Cardiac muscle cell (in vitro differentiated cells and primary cell): ENCODE measurements around the gene MFRP. TPM values are rescaled to one million over a fixed set of nuclear protein-coding genes. Genes with fewer than 3 reads are reported as not detected.

Source experiments
- DNase-seq, 2 donors: peaks; one replicate each; pipeline versions ENCODE4 v3.0.0 to v3.0.0-alpha.2; 2010 to 2017; ENCODE audit warnings: low read depth in 1 of 2, low spot score in 1 of 2
- H3K27ac ChIP-seq: fragments of 200-600 bp; sonication (generic); 2 replicates; pipeline ENCODE4 v1.5.1; 2016
- H3K27me3 ChIP-seq: fragments of 200-600 bp; sonication (generic); 2 replicates; pipeline ENCODE4 v1.6.0; 2016; ENCODE audit warnings: control low read depth
- H3K36me3 ChIP-seq: fragments of 200-600 bp; sonication (generic); 2 replicates; pipeline ENCODE4 v1.5.1; 2016; ENCODE audit warnings: control low read depth
- H3K4me1 ChIP-seq: fragments of 200-600 bp; sonication (generic); 2 replicates; pipeline ENCODE4 v1.8.1; 2017; ENCODE audit warnings: low read depth, mild to moderate bottlenecking, mixed run types
- H3K4me3 ChIP-seq: fragments of 200-600 bp; sonication (generic); 2 replicates; pipeline ENCODE4 v1.5.1; 2016; ENCODE audit warnings: mild to moderate bottlenecking
- H3K9me3 ChIP-seq: fragments of 200-600 bp; sonication (generic); 2 replicates; pipeline ENCODE4 v1.5.1; 2017; ENCODE audit warnings: low read depth, mild to moderate bottlenecking, control low read depth
- CTCF ChIP-seq: IDR thresholded peaks from 2 replicates; pipeline ENCODE4 v1.5.1; 2012; ENCODE audit warnings: low read depth, mild to moderate bottlenecking, low read length
- polyA plus RNA-seq: library from polyadenylated mRNA; unstranded; fragments of >200 nt; fragmentation: Nextera tagmentation; extraction: Ambion mirVana; gene quantifications from 2 replicates; pipeline ENCODE4 v1.2.1, GENCODE V29; 2016
- total RNA-seq: library from RNA; depleted of rRNA; stranded (reverse); fragments of >200 nt; gene quantifications from 2 replicates; pipeline ENCODE4 v1.2.3, GENCODE V29; 2016

MFRP gene
- total and polyA plus RNA-seq, 2 experiments from 2014 or later = not detected

DNA sequence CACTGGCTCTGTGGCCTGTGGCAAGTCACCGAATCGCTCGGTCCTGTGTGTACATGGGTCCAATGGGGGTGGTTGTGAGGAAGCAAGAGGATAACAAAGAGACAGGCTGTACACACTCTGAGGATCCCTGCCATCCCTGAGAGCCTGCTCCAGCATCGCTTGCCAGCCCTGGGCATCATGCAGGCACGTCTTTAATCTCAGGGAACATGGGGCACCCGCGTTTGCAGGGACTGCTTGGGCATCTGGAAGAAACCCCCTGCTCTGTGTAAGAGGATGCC, 4.5 kb downstream of the MFRP start:
- H3K9me3 ChIP-seq = no peaks in the 10 kb centered on the region
- no peak overlapping the region for H3K27ac ChIP-seq
- TF ChIP-seq CTCF = no peak
- peaks cover 59% of the 10 kb centered on the region for H3K27me3 ChIP-seq
- no peaks in the 10 kb centered on the region for H3K36me3 ChIP-seq
- no peak for DNase-seq
- no peak overlapping the region for H3K4me3 ChIP-seq
- H3K4me1 ChIP-seq = no peaks in the 10 kb centered on the region

DNA sequence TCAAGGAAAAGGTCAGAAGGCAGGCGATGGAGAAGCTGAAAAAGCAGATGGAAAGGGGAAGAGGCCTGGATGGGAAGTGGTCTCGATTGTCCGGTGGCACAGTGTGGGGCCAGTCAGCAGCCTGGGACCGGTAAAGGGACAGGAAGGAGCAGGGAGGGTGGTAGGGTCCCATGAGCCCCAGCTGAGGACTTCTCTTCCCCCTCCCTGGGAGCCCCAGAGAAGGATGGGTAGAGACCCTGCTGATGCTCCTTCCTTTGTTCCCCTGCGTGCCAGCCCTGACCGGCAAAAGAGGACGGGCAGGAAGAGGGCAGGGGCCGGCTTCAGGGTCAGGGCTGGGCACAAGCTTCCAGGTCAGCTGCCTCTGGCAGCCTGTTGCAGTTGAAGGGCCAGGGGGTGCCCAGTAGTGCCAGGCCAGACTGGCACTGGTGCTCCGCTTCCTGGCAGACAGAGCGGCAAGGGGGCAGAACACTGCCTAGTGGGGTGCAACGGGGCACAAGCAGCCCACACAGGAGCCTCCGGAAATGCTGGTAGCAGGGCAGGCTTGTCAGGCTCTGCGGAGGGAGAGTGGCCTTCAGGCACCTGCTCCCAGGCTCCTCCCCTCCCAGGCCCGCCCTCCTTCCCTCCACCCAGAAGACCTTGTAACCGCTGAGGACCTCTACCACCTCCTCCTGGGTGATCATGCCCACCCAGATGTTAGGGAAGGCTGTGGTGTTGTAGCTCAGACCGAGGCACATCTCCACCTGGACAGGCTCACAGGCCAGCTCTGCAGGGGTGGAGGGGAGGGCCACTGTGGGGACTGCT, 5.1 kb downstream of the MFRP start:
- no peak overlapping the region for H3K4me3 ChIP-seq
- H3K27me3 ChIP-seq = peaks cover 59% of the 10 kb centered on the region
- H3K36me3 ChIP-seq = no peaks in the 10 kb centered on the region
- no peak overlapping the region for H3K27ac ChIP-seq
- no peak for TF ChIP-seq CTCF
- no peak for DNase-seq
- no peaks in the 10 kb centered on the region for H3K9me3 ChIP-seq
- no peaks in the 10 kb centered on the region for H3K4me1 ChIP-seq

DNA sequence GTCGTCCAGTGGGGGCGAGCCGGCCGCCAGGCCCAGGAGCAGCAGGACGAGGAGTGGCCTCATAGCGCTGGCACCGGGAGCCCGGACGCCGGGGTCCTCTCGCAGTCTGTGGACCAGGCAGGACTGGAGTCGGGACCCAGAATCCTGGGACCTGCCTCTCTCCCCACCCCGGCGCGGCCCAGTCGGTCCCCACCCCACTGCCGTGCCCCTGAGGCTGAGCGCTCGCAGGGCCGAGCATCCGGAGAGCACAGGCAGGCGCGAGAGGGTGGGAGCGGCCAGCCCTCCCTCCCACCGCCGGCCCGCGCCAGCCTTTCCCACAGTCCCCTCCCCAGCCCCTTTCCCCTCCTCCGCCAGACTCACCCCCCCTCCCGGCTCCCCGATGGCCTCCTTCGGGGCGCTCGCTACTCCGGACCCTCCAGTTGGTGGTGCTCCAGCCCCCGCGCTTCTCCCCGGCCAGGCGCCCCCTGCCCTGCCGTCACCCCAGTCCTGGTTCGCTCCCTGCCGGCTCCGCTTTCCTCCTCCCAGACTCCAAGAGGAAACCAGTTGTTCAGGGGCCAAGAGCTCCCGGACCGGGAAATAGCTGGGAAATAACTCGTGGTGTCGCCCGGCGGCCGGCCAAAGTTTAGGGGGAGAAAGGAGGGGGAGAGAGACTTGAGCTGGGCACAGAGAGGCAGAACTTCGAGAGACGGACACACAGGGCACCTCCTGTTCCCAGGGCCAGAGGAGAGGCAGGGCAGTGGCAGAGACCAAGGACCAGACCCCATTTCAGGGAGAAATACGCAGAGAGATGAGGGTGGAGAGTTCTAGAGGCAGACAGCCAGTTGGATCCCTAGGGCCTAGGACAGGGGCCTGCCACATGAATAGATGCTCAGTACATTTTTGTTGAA, 5.9 kb downstream of the MFRP start, which contains the start of gene C1QTNF5:
TSS of gene C1QTNF5 (minus strand) at position 549 of the 887 bp plus-strand sequence. CDS start at position 63, 486 bp downstream.
- TF ChIP-seq CTCF = no peak
- Histone ChIP-seq H3K36me3 (no peaks in the 10 kb centered on the region), H3K9me3 (no peaks in the 10 kb centered on the region), H3K4me1 (no peaks in the 10 kb centered on the region), H3K4me3 (peak within 1 kb of the TSS; percentile 32), H3K27me3 (peaks cover 59% of the 10 kb centered on the region), H3K27ac (no peak within 1 kb of the TSS)
- peak; percentile 42 to 93 for DNase-seq

- TF ChIP-seq CTCF = peak; percentile 84
- peaks cover 3% of the 10 kb centered on the region for H3K4me1 ChIP-seq
- peak; percentile 75 to 87 for DNase-seq
- no peaks in the 10 kb centered on the region for H3K9me3 ChIP-seq
- H3K4me3 ChIP-seq = peak overlapping the region; percentile 32
- peaks cover 57% of the 10 kb centered on the region for H3K27me3 ChIP-seq
- H3K36me3 ChIP-seq = no peaks in the 10 kb centered on the region
- no peak overlapping the region for H3K27ac ChIP-seq
Measured at GRCh38 chr11:119339589-119340334, 6.7 kb downstream of the MFRP start.

DNA sequence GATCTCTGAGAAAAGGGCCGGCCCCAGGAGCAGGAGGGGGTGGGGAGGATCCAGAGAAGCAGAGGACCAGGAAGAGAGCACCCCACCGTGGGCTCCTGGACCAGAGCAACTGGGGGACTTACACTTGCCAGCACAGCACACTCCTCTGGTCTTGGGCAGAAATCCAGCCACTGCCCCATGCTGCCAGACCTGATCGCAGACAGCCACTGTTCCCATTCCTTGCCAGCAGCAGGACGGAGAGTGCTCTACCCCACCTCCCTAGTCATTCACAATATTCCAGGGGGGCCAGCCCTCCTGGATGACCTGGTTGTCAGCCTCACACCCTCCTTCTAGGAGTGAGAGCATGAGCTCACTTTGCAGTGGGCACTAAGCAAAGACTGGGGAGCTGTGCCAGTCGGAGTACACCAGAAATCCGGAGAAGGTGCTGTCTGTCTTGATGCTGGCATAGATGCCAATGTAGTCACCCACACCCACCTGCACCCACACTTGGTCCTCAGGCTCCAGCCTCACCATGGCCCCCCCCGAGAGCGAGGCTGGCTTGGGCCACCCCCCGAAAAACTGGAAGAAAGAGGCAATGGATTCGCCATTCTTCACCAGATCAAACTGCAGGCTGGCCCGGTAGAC, 7.4 kb downstream of the MFRP start:
- Histone ChIP-seq H3K4me3 (no peak overlapping the region), H3K4me1 (peaks cover 3% of the 10 kb centered on the region), H3K27me3 (peaks cover 51% of the 10 kb centered on the region)

More for the DNA sequence above, 7.4 kb downstream of the MFRP start:
- no peak for DNase-seq
- Histone ChIP-seq H3K36me3 (no peaks in the 10 kb centered on the region), H3K27ac (no peak overlapping the region), H3K9me3 (no peaks in the 10 kb centered on the region)
- no peak for TF ChIP-seq CTCF
